Kidney (tissue), 14 donors: ENCODE data around the gene ATP2B1. TPM values are rescaled to one million over a fixed set of nuclear protein-coding genes. Genes with fewer than 3 reads are reported as not detected.

Source experiments
- DNase-seq, 5 donors: peaks; one replicate each; pipeline ENCODE4 v3.0.0-alpha.2; 2013 to 2020
- FAIRE-seq: peaks from 2 replicates; lab custom pipeline; 2012; peaks lifted over from hg19 to GRCh38; lab: Jason Lieb, UNC
- H3K27ac ChIP-seq, 2 donors: one replicate each; pipeline ENCODE4 v1.7.0; 2013; ENCODE audit warnings: low read depth in 2 of 2, low read length in 2 of 2, inconsistent platforms in 1 of 2
- H3K27me3 ChIP-seq: one replicate; pipeline ENCODE4 v1.7.1; 2013; ENCODE audit warnings: low read length, inconsistent platforms; ENCODE audit not compliant: control insufficient read depth, insufficient read depth
- H3K36me3 ChIP-seq, 3 donors: one replicate each; pipeline versions ENCODE4 v1.7.0 to v1.7.1; 2013; ENCODE audit warnings: low read length in 3 of 3, control low read depth in 1 of 3, inconsistent platforms in 1 of 3; ENCODE audit not compliant: insufficient read depth in 3 of 3, control insufficient read depth in 2 of 3
- H3K4me1 ChIP-seq, 3 donors: one replicate each; pipeline versions ENCODE4 v1.7.0 to v1.7.1; 2013; ENCODE audit warnings: low read length in 3 of 3, inconsistent platforms in 1 of 3, low read depth in 1 of 3; ENCODE audit not compliant: control insufficient read depth in 2 of 3, insufficient read depth in 2 of 3
- H3K4me3 ChIP-seq, 3 donors: one replicate each; pipeline versions ENCODE4 v1.7.0 to v1.8.1; 2013; ENCODE audit warnings: low read length in 3 of 3, control low read depth in 1 of 3, inconsistent platforms in 1 of 3
- H3K9ac ChIP-seq, 3 donors: one replicate each; pipeline versions ENCODE4 v1.7.0 to v1.7.1; 2013; ENCODE audit warnings: low read length in 3 of 3, control low read depth in 1 of 3, inconsistent platforms in 1 of 3
- H3K9me3 ChIP-seq, 3 donors: one replicate each; pipeline versions ENCODE4 v1.7.0 to v1.7.1; 2013; ENCODE audit warnings: low read length in 3 of 3, control low read depth in 1 of 3, inconsistent platforms in 1 of 3; ENCODE audit not compliant: control insufficient read depth in 2 of 3, insufficient read depth in 1 of 3
- CTCF ChIP-seq: IDR thresholded peaks from 3 replicates; pipeline ENCODE4 v1.5.1; 2012; ENCODE audit warnings: mild to moderate bottlenecking, moderate library complexity, borderline replicate concordance; ENCODE audit not compliant: insufficient read depth; ENCODE audit errors: extremely low read depth
- intact Hi-C: fragments of 100-400 bp; cut with DNase I; formaldehyde crosslinking; loops from one replicate; pipeline ENCODE4 v1.11.1; 2022
- polyA plus RNA-seq: library from polyadenylated mRNA; stranded (reverse); fragments of 350-450 nt; fragmentation: Illumina TruSeq; extraction: RNeasy Lipid Tissue Mini Kit (QIAGEN cat#74804); gene quantifications from one replicate; pipeline ENCODE4 v1.2.3, GENCODE V29; 2014; ENCODE audit warnings: low read depth, low replicate concordance; ENCODE audit not compliant: insufficient read depth
- total RNA-seq: library from RNA; stranded (reverse); fragmentation: NEBNext Ultra II Directional; extraction: Animal tissue kit (Norgen Biotek cat#: 25700); gene quantifications from one replicate; pipeline ENCODE4 v1.2.1, GENCODE V29; 2021
- donor health status: control.
- donor health status: control.
- donor health status: control.
- donor health status: control.
- donor health status: control.
- donor health status: DM: yes; HTN: yes; CAD: no.
- donor health status: Normal renal cell carcinoma (clear cell type).

ATP2B1 gene
- total and polyA plus RNA-seq, 2 donors from 2014 or later, result 6.3 to 53.4 TPM

GRCh38 chr12:89680409-89680808, 28.2 kb downstream of the ATP2B1 start:
- H3K27me3 ChIP-seq, result no peaks in the 10 kb centered on the region
- no peak overlapping the region for H3K9ac ChIP-seq
- intact Hi-C loops, result no loop called here
- H3K4me3 ChIP-seq, result no peak overlapping the region
- no peak overlapping the region for H3K27ac ChIP-seq
- H3K9me3 ChIP-seq, result peaks cover 0 to 12% (median 6%) of the 10 kb centered on the region in 3 donors
- TF ChIP-seq CTCF, result no peak
- DNase-seq (no peak), FAIRE-seq (no peak)
- H3K4me1 ChIP-seq, result no peaks in the 10 kb centered on the region
- no peaks in the 10 kb centered on the region for H3K36me3 ChIP-seq

GRCh38 chr12:89679631-89680030, 29.0 kb downstream of the ATP2B1 start:
- no peaks in the 10 kb centered on the region for H3K4me1 ChIP-seq
- no peaks in the 10 kb centered on the region for H3K27me3 ChIP-seq
- no peak for TF ChIP-seq CTCF
- H3K9me3 ChIP-seq, result peaks cover 0 to 12% (median 6%) of the 10 kb centered on the region in 3 donors
- no peaks in the 10 kb centered on the region for H3K36me3 ChIP-seq
- no peak overlapping the region for H3K9ac ChIP-seq
- DNase-seq (no peak), FAIRE-seq (no peak)
- H3K27ac ChIP-seq, result no peak overlapping the region
- no peak overlapping the region for H3K4me3 ChIP-seq
- intact Hi-C loops, result no loop called here

- Histone ChIP-seq H3K36me3 (no peaks in the 10 kb centered on the region), H3K4me3 (no peak overlapping the region), H3K27ac (no peak overlapping the region), H3K4me1 (no peaks in the 10 kb centered on the region), H3K9me3 (peaks cover 0 to 12% (median 6%) of the 10 kb centered on the region in 3 donors), H3K27me3 (no peaks in the 10 kb centered on the region), H3K9ac (no peak overlapping the region)
- intact Hi-C loops, result no loop called here
- DNase-seq (no peak), FAIRE-seq (no peak)
- TF ChIP-seq CTCF, result no peak
Observed at GRCh38 chr12:89678225-89678624, 30.4 kb downstream of the ATP2B1 start.

GRCh38 chr12:89676930-89677329, 31.7 kb downstream of the ATP2B1 start:
- no peak for TF ChIP-seq CTCF
- no peak overlapping the region for H3K4me3 ChIP-seq
- H3K36me3 ChIP-seq, result no peaks in the 10 kb centered on the region
- H3K27ac ChIP-seq, result no peak overlapping the region
- intact Hi-C loops, result no loop called here
- H3K9me3 ChIP-seq, result peaks cover 0 to 6% (median 2%) of the 10 kb centered on the region in 3 donors
- FAIRE-seq (no peak), DNase-seq (no peak)
- H3K9ac ChIP-seq, result no peak overlapping the region
- no peaks in the 10 kb centered on the region for H3K4me1 ChIP-seq
- no peaks in the 10 kb centered on the region for H3K27me3 ChIP-seq
